AG09319 (cell line): ENCODE results near the gene GYG2.
"Not testable (repeated sequence)": the region's sequence is repeated elsewhere in the genome, so short reads cannot be mapped to it uniquely, and the experiment has no call there.

Source experiments
- DNase-seq: peaks from one replicate; pipeline ENCODE4 v3.0.0-alpha.2; 2010; ENCODE audit warnings: low read depth; ENCODE audit errors: extremely low read depth
- CTCF ChIP-seq: IDR thresholded peaks from 2 replicates; pipeline ENCODE4 v1.5.1; 2011; ENCODE audit warnings: low read depth, mild to moderate bottlenecking, inconsistent platforms, low read length, moderate library complexity

GYG2 gene

DNA sequence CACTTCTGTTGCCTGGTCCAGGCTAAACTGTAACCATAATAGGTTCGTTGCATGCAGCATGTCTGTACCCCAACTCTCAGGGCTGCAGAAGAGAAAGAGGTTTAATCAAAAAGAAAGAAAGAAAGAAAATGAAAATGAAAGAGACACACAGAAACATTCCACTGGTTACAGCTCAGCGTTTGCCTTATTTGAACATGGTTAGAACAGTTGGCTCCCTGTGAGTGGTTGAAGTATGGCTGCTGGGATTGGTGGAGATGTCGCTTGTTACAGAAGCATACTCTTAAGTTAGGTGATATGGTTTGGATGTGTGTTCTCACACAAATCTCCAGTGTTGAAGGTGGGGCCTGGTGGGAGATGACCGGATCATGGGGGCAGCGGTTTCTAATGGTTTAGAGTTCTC lies 64.1 kb downstream of the GYG2 start:
- DNase-seq = no peak
- TF ChIP-seq CTCF = no peak

DNA sequence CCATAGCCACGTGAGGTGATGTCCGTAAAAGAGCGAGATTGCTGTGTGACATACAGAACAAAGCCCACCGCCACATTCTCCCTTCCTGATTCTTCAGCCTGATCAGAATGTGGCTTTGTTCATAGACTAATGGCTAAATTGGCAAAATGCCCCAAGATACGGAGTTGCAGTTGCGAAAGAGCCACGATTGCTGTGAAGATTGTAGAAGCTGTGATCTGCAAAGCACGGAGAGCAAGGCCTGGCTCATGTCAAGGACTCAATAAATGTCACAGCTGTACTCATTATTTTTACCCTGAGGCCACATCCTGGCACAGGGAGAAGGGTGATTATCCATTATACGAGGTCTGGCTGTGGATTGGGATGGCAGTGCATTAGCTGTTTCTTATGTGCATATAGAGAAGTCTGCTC lies 66.2 kb downstream of the GYG2 start:
- no peak for DNase-seq
- TF ChIP-seq CTCF = no peak

GRCh38 chrX:2897311-2897689 lies 68.6 kb downstream of the GYG2 start:
- TF ChIP-seq CTCF = no peak
- DNase-seq = no peak

GRCh38 chrX:2897690-2898623 lies 69.2 kb downstream of the GYG2 start:
- not testable (repeated sequence) for DNase-seq

- TF ChIP-seq CTCF = no peak
- DNase-seq = no peak
These were observed 70.2 kb downstream of the GYG2 start for GRCh38 chrX:2898846-2899512.

DNA sequence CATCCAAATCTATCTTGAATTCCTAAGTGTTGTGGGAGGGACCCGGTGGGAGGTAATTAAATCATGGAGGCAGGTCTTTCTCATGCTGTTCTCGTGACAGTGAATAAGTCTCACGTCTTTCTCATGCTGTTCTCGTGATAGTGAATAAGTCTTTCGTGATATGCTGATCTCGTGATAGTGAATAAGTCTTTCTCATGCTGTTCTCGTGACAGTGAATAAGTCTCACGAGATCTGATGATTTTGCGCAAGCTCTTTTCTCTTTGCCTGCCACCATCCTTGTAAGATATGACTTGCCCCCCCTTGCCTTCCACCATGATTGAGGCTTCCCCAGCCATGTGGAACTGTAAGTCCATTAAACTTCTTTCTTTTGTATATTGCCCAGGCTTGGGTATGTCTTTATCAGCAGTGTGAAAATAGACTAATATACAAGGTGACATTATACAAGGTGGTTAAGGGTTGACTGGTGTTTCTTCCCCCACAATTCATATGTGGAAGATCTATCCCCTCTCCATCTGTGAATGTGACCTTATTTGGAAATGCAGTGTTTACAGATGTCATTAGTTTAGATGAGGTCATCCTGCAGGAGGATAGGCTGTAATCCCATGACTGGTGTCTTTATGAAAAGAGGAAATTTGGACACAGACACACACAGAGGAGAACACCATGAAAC lies 72.8 kb downstream of the GYG2 start:
- no peak for DNase-seq
- no peak for TF ChIP-seq CTCF

GRCh38 chrX:2902841-2903240 lies 74.1 kb downstream of the GYG2 start:
- TF ChIP-seq CTCF = no peak
- no peak for DNase-seq
